ENCODE results near the gene AMIGO3. TPM values are rescaled to one million over a fixed set of nuclear protein-coding genes. Genes with fewer than 3 reads are reported as not detected.

Gene AMIGO3
- total RNA-seq, 1 donor from 2014 or later, result not detected

DNA sequence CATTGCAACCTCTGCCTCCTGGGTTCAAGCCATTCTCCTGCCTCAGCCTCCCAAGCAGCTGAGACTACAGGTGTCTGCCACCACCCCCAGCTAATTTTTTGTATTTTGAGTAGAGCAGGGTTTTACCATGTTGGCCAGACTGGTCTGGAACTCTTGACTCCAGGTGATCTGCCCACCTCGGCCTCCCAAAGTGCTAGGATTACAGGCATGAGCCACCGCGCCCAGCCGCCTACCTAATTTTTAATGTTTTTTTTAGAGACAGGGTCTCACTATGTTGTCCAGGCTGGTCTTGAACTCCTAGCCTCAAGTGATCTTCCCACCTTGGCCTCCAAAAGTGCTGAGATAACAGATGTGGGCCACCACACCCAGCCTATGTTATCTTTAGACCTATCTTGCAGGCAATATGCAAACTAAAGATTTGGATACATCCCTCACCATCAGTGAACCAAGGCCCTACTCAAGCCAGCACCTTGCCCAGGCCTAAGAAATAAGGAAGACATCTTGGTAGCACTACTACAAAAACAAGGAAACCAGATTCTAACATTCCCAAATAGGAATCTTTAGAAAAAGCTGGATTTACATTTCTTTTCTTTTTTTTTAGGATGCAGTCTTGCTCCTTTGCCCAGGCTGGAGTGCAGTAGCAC is 10.6 kb upstream of the AMIGO3 start:
- FAIRE-seq (no peak), DNase-seq (ENCODE audit: low read depth) (no peak)
- H3K4me3 ChIP-seq (ENCODE audit: low read depth, low read length), result no peak overlapping the region
- no peak for TF ChIP-seq CTCF (IDR thresholded peaks at IDR 0.05; ENCODE audit: insufficient read depth, low read length, severe bottlenecking)
- H3K27me3 ChIP-seq (ENCODE audit: control insufficient read depth, insufficient read depth, low read length), result no peaks in the 10 kb centered on the region
- H3K36me3 ChIP-seq (ENCODE audit: control insufficient read depth, insufficient read depth, low read length), result peaks cover 12% of the 10 kb centered on the region

GRCh38 chr3:49727924-49728361 is 8.5 kb upstream of the AMIGO3 start:
- H3K27me3 ChIP-seq (ENCODE audit: control insufficient read depth, insufficient read depth, low read length), result no peaks in the 10 kb centered on the region
- H3K36me3 ChIP-seq (ENCODE audit: control insufficient read depth, insufficient read depth, low read length), result peaks cover 10% of the 10 kb centered on the region
- H3K4me3 ChIP-seq (ENCODE audit: low read depth, low read length), result no peak overlapping the region
- TF ChIP-seq CTCF (IDR thresholded peaks at IDR 0.05; ENCODE audit: insufficient read depth, low read length, severe bottlenecking), result no peak
- DNase-seq (ENCODE audit: low read depth) (no peak), FAIRE-seq (no peak)

DNA sequence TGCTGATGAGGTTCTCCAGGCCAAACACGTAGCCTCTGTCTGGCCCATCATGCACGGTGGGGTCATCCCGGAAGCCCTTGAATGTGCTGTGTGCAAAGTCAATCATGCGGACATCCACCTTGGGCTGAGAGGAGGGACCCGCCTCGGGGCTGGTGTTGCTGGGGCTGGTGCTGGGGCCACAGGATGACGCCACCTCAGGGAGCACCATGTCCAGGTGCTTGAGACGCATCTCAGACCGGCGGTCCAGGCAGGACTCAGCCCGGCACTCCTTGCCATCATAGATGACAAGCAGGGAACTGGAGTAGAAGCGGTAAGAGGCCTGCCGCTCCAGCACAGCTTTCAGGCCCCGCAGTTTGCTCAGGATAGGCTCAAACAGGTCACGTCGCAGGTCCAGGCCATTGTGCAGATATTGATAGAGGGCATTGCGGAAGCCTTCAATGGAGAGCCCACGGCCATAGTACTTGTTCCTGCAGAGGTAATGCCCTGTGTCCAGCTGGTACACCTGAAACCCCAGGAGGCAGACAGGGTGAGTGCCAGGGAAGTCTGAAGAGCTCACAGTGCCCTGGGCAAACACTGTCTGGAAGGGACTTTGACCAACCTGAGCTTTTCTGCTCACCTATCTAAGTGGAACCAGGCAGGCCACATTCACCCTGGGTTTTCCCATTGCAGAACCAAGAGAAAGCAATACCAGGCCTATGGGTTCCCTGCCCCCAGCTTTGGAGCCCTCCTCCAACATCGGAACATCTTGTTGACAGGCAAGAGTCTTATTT is 7.9 kb upstream of the AMIGO3 start:
- DNase-seq (ENCODE audit: low read depth) (no peak), FAIRE-seq (no peak)
- peaks cover 8% of the 10 kb centered on the region for H3K36me3 ChIP-seq (ENCODE audit: control insufficient read depth, insufficient read depth, low read length)

GRCh38 chr3:49725906-49726681 is 6.6 kb upstream of the AMIGO3 start:
- FAIRE-seq (no peak), DNase-seq (ENCODE audit: low read depth) (no peak)
- Histone ChIP-seq H3K36me3 (ENCODE audit: control insufficient read depth, insufficient read depth, low read length) (peaks cover 18% of the 10 kb centered on the region), H3K27me3 (ENCODE audit: control insufficient read depth, insufficient read depth, low read length) (no peaks in the 10 kb centered on the region), H3K4me3 (ENCODE audit: low read depth, low read length) (no peak overlapping the region)
- no peak for TF ChIP-seq CTCF (IDR thresholded peaks at IDR 0.05; ENCODE audit: insufficient read depth, low read length, severe bottlenecking)

More for the DNA sequence above, 7.9 kb upstream of the AMIGO3 start:
- Histone ChIP-seq H3K27me3 (ENCODE audit: control insufficient read depth, insufficient read depth, low read length) (no peaks in the 10 kb centered on the region), H3K4me3 (ENCODE audit: low read depth, low read length) (no peak overlapping the region)
- TF ChIP-seq CTCF (IDR thresholded peaks at IDR 0.05; ENCODE audit: insufficient read depth, low read length, severe bottlenecking), result no peak

DNA sequence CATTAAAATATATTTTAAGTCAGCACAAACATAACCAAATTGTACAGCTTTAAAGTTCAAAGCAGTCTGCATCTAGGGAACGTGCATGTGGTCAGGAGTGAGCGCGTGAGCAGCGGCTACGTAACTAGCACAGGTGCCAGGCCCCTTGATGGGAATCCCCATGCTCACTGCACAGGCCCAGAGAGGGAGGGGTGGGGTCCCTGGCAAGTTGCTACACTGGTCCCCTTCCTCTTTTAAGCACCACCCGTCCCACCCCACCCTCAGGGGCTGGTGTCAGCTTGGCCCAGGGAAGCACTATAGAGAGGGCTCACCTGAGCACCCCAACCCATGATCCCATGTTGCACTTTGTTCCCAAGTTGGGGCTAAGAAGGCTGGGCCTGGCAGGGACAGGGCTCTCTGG is 5.1 kb upstream of the AMIGO3 start:
- FAIRE-seq (no peak), DNase-seq (ENCODE audit: low read depth) (peak; percentile 18)
- H3K27me3 ChIP-seq (ENCODE audit: control insufficient read depth, insufficient read depth, low read length), result no peaks in the 10 kb centered on the region
- peak overlapping the region; percentile 86 for H3K4me3 ChIP-seq (ENCODE audit: low read depth, low read length)
- H3K36me3 ChIP-seq (ENCODE audit: control insufficient read depth, insufficient read depth, low read length), result peaks cover 16% of the 10 kb centered on the region
- TF ChIP-seq CTCF (IDR thresholded peaks at IDR 0.05; ENCODE audit: insufficient read depth, low read length, severe bottlenecking), result no peak

All from bronchial epithelial cell (primary cell).